Smooth muscle cell (in vitro differentiated cells): ENCODE data around the gene BSPRY. TPM values are rescaled to one million over a fixed set of nuclear protein-coding genes. Genes with fewer than 3 reads are reported as not detected.

ENCODE experiments used
- DNase-seq: peaks from one replicate; lab custom pipeline; 2025; ENCODE audit not compliant: unreplicated experiment; lab: John Stamatoyannopoulos, UW
- H2AFZ ChIP-seq: fragments of 200-600 bp; sonication (generic); 2 replicates; pipeline ENCODE4 v1.6.0; 2016; ENCODE audit warnings: antibody characterized with exemption, low read depth, mild to moderate bottlenecking
- H3F3A ChIP-seq: fragments of 200-600 bp; sonication (generic); 2 replicates; pipeline ENCODE4 v1.6.0; 2017; ENCODE audit warnings: antibody characterized with exemption, low read depth
- H3K27ac ChIP-seq: fragments of 200-600 bp; sonication (generic); 2 replicates; pipeline ENCODE4 v1.5.1; 2016; ENCODE audit warnings: low read depth, mild to moderate bottlenecking
- H3K27me3 ChIP-seq: fragments of 200-600 bp; sonication (generic); 2 replicates; pipeline ENCODE4 v1.6.1; 2016; ENCODE audit warnings: low read depth, mild to moderate bottlenecking
- H3K36me3 ChIP-seq: fragments of 200-600 bp; sonication (generic); 2 replicates; pipeline ENCODE4 v1.5.1; 2016; ENCODE audit warnings: low read depth
- H3K4me1 ChIP-seq: fragments of 200-600 bp; sonication (generic); 2 replicates; pipeline ENCODE4 v1.5.1; 2016; ENCODE audit warnings: low read depth
- H3K4me2 ChIP-seq: fragments of 200-600 bp; sonication (generic); 2 replicates; pipeline ENCODE4 v1.6.0; 2016; ENCODE audit warnings: mild to moderate bottlenecking
- H3K4me3 ChIP-seq: fragments of 200-600 bp; sonication (generic); 2 replicates; pipeline ENCODE4 v1.5.1; 2016; ENCODE audit warnings: mild to moderate bottlenecking
- H3K79me2 ChIP-seq: fragments of 200-600 bp; sonication (generic); 2 replicates; pipeline ENCODE4 v1.6.0; 2016; ENCODE audit warnings: low read depth, mild to moderate bottlenecking
- H3K9ac ChIP-seq: fragments of 200-600 bp; sonication (generic); 2 replicates; pipeline ENCODE4 v1.6.0; 2016; ENCODE audit warnings: low read depth
- H3K9me3 ChIP-seq: fragments of 200-600 bp; sonication (generic); replicated peaks from 2 replicates; pipeline ENCODE4 v1.5.1; 2016; ENCODE audit warnings: low read depth
- H4K20me1 ChIP-seq: fragments of 200-600 bp; sonication (generic); 2 replicates; pipeline ENCODE4 v1.6.0; 2016; ENCODE audit warnings: low read depth
- WGBS: methylation state at CpG from one replicate; pipeline ENCODE4 v1.1.7; 2016; ENCODE audit warnings: low lambda C conversion rate; 5-methylcytosine and 5-hydroxymethylcytosine counted together
- polyA plus RNA-seq: library from polyadenylated mRNA; unstranded; fragments of >200 nt; fragmentation: Nextera tagmentation; extraction: Ambion mirVana; gene quantifications from 2 replicates; pipeline ENCODE4 v1.2.1, GENCODE V29; 2016
- total RNA-seq: library from RNA; depleted of rRNA; stranded (reverse); fragments of >200 nt; gene quantifications from 2 replicates; pipeline ENCODE4 v1.2.3, GENCODE V29; 2014
- TF ChIP-seq, protein P1 (sequence below): fragments of 200-600 bp; sonication (generic); IDR thresholded peaks from 2 replicates; pipeline ENCODE4 v1.5.1; 2017; ENCODE audit warnings: borderline replicate concordance, mild to moderate bottlenecking, antibody characterized with exemption; ENCODE audit not compliant: insufficient read depth, poor library complexity, severe bottlenecking

The BSPRY gene
- total and polyA plus RNA-seq, 2 experiments from 2014 or later: 0.27 to 0.36 TPM

DNA sequence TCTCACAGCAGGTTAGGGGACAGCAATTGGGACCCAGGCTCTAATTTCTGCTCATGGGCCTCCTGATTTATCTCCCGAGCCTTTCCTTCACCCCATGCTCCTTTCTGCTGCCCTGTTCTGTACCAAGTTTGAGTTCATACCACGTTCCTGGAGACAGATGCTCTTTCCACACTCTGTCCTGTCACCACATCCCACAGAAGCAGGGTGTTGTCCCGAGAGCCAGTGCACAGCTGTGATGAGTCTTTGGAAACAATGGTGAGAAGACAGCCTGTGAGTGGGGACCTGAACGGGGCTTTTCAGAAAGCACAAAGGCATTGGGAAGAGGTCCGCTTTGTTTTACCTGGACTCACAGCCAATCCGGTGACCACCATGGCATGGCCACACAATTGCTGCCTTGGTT is 26.7 kb upstream of the BSPRY start:
- no peak overlapping the region for H2AFZ ChIP-seq
- no peak overlapping the region for H3K4me2 ChIP-seq
- H3K4me1 ChIP-seq: no peaks in the 10 kb centered on the region
- H3K9ac ChIP-seq: no peak overlapping the region
- TF ChIP-seq, protein P1, sequence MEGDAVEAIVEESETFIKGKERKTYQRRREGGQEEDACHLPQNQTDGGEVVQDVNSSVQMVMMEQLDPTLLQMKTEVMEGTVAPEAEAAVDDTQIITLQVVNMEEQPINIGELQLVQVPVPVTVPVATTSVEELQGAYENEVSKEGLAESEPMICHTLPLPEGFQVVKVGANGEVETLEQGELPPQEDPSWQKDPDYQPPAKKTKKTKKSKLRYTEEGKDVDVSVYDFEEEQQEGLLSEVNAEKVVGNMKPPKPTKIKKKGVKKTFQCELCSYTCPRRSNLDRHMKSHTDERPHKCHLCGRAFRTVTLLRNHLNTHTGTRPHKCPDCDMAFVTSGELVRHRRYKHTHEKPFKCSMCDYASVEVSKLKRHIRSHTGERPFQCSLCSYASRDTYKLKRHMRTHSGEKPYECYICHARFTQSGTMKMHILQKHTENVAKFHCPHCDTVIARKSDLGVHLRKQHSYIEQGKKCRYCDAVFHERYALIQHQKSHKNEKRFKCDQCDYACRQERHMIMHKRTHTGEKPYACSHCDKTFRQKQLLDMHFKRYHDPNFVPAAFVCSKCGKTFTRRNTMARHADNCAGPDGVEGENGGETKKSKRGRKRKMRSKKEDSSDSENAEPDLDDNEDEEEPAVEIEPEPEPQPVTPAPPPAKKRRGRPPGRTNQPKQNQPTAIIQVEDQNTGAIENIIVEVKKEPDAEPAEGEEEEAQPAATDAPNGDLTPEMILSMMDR: no peak
- no peaks in the 10 kb centered on the region for H3K36me3 ChIP-seq
- 77% methylated on average over 6 of the region's 6 CpGs for WGBS
- H3K27ac ChIP-seq: no peak overlapping the region
- no peaks in the 10 kb centered on the region for H3K79me2 ChIP-seq
- no peaks in the 10 kb centered on the region for H3K27me3 ChIP-seq
- no peaks in the 10 kb centered on the region for H4K20me1 ChIP-seq
- H3F3A ChIP-seq: no peaks in the 10 kb centered on the region
- no peaks in the 10 kb centered on the region for H3K9me3 ChIP-seq
- no peak for DNase-seq
- no peak overlapping the region for H3K4me3 ChIP-seq

DNA sequence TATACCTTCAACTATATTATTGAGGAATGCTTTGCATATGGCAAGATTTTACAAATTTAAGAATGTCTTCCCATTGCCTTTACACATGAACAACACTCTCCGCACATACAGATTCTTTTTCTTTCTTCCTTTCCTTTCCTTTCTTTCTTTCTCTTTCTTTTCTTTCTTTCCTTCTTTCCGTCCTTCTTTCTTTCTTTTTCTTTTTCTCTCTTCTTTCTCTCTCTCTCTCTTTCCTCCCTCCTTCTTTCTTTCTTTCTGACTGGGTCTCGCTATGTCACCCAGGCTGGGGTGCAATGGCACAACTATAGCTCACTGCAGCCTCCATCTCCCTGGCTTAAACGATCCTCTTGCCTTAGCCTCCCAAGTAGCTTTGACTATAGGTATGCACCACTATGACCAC is 23.1 kb upstream of the BSPRY start:
- WGBS: 92% methylated on average over 4 of the region's 4 CpGs
- DNase-seq: no peak
- Histone ChIP-seq H3K27me3 (no peaks in the 10 kb centered on the region), H3F3A (no peaks in the 10 kb centered on the region), H2AFZ (no peak overlapping the region), H3K4me2 (no peak overlapping the region), H3K4me1 (no peaks in the 10 kb centered on the region), H3K9me3 (no peaks in the 10 kb centered on the region), H3K4me3 (no peak overlapping the region), H4K20me1 (no peaks in the 10 kb centered on the region), H3K79me2 (no peaks in the 10 kb centered on the region), H3K27ac (no peak overlapping the region), H3K36me3 (no peaks in the 10 kb centered on the region), H3K9ac (no peak overlapping the region)
- TF ChIP-seq, protein P1: no peak

DNA sequence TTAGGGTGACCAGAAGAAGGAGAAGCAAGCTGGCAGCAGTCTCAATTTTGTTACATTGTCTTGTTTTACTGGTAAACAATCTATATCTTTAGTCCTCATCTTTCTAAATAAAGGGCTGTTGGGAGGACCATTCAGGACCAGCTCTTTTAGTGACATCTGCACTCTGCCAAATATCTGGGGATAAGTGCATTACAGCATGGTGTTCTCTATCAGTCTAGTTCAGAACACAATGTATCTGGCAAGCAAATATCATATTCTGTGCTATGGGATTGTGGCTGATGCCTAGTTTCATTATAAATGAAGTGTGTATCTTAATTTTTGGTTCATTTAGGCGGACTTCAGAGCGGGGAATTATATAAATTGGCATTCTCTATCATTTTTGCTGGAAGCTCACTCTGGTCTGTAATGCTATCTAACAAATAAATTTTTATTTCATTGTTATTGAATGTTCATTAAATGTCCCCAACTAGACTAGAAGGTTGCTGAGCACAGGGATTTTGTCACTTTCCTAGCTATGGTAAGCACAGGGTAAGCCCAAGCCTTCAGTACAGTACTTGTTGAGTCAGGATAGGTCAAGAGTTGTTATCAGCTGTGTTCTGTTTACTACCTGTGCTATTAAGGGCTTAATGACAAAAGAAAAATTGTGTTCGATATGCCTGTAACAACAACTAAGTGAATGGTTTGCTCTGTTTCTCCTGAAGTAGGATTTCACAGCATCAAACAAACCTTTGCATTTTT is 21.1 kb upstream of the BSPRY start:
- Histone ChIP-seq H3K4me3 (no peak overlapping the region), H3K27ac (no peak overlapping the region), H3K9ac (no peak overlapping the region), H3F3A (no peaks in the 10 kb centered on the region), H3K36me3 (no peaks in the 10 kb centered on the region), H3K9me3 (no peaks in the 10 kb centered on the region), H3K4me1 (no peaks in the 10 kb centered on the region), H3K79me2 (no peaks in the 10 kb centered on the region), H2AFZ (no peak overlapping the region), H3K4me2 (no peak overlapping the region), H4K20me1 (no peaks in the 10 kb centered on the region), H3K27me3 (no peaks in the 10 kb centered on the region)
- 97% methylated on average over 3 of the region's 3 CpGs for WGBS
- TF ChIP-seq, protein P1: no peak
- DNase-seq: no peak

DNA sequence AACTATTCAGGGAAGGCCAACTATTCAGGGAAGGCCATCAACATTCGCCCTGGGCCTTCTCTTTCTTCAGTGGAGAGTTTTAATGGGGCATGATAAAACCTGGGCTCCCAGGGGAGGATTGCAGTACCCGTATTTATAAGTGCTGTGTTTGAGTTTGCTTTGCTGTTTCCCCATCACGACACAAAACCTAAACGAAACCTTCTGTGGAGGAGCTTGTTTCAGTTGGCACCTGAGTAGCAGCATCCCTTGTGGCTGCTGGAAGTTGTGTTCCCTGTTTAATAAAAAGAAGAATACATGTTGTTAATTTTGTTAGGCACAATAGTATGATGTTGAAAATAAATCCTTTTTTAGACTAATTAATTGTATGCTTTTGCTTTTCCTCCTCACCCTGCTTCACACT is 17.6 kb upstream of the BSPRY start:
- Histone ChIP-seq H3K27ac (no peak overlapping the region), H2AFZ (no peak overlapping the region), H3K4me2 (no peak overlapping the region), H3F3A (no peaks in the 10 kb centered on the region), H3K9ac (no peak overlapping the region), H4K20me1 (no peaks in the 10 kb centered on the region), H3K27me3 (no peaks in the 10 kb centered on the region), H3K36me3 (no peaks in the 10 kb centered on the region), H3K4me1 (no peaks in the 10 kb centered on the region), H3K79me2 (no peaks in the 10 kb centered on the region), H3K4me3 (no peak overlapping the region), H3K9me3 (no peaks in the 10 kb centered on the region)
- no peak for DNase-seq
- TF ChIP-seq, protein P1: no peak
- WGBS: 84% methylated on average over 4 of the region's 4 CpGs
